ENCODE measurements around the gene SLC1A5.

- TF ChIP-seq, protein P1, sequence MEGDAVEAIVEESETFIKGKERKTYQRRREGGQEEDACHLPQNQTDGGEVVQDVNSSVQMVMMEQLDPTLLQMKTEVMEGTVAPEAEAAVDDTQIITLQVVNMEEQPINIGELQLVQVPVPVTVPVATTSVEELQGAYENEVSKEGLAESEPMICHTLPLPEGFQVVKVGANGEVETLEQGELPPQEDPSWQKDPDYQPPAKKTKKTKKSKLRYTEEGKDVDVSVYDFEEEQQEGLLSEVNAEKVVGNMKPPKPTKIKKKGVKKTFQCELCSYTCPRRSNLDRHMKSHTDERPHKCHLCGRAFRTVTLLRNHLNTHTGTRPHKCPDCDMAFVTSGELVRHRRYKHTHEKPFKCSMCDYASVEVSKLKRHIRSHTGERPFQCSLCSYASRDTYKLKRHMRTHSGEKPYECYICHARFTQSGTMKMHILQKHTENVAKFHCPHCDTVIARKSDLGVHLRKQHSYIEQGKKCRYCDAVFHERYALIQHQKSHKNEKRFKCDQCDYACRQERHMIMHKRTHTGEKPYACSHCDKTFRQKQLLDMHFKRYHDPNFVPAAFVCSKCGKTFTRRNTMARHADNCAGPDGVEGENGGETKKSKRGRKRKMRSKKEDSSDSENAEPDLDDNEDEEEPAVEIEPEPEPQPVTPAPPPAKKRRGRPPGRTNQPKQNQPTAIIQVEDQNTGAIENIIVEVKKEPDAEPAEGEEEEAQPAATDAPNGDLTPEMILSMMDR (IDR thresholded peaks at IDR 0.05): no peak
- TF ChIP-seq POLR2A (IDR thresholded peaks at IDR 0.05): no peak
These were observed 40.1 kb upstream of the SLC1A5 start for GRCh38 chr19:46828484-46828883.

All from tibial nerve (tissue), 3 donors.